Prostate gland (tissue), 2 donors: ENCODE measurements around the gene TLL1. TPM values are rescaled to one million over a fixed set of nuclear protein-coding genes. Genes with fewer than 3 reads are reported as not detected.

ENCODE experiments used
- DNase-seq: peaks from one replicate; pipeline ENCODE4 v3.0.0-alpha.2; 2019; ENCODE audit warnings: low spot score
- H3K27ac ChIP-seq, 2 donors: fragments of 200-600 bp; sonication (generic); 2 replicates each; pipeline ENCODE4 v1.5.1; 2017 to 2019
- H3K27me3 ChIP-seq: fragments of 200-600 bp; sonication (generic); replicated peaks from 2 replicates; pipeline ENCODE4 v1.5.1; 2019; ENCODE audit not compliant: insufficient read depth
- H3K36me3 ChIP-seq, 2 donors: fragments of 200-600 bp; sonication (generic); 1 replicate in 1 of 2; 2 replicates in 1 of 2; pipeline versions ENCODE4 v1.5.1 to v1.8.1; 2017 to 2019
- H3K4me1 ChIP-seq: fragments of 200-600 bp; sonication (generic); replicated peaks from 2 replicates; pipeline ENCODE4 v1.5.1; 2019
- H3K4me3 ChIP-seq, 2 donors: fragments of 200-600 bp; sonication (generic); 2 replicates each; pipeline ENCODE4 v1.5.1; 2017 to 2019
- H3K9me3 ChIP-seq: fragments of 200-600 bp; sonication (generic); 2 replicates; pipeline ENCODE4 v1.5.1; 2017
- CTCF ChIP-seq, 4 experiments: fragments of 200-600 bp in 2 of 4; fragments of 450-650 bp in 2 of 4; sonication (generic) in 2 of 4; IDR thresholded peaks; 1 replicate in 3 of 4; 2 replicates in 1 of 4; pipeline ENCODE4 v1.5.1; 2016 to 2019; ENCODE audit warnings: antibody characterized with exemption in 4 of 4, mild to moderate bottlenecking in 2 of 4, moderate library complexity in 2 of 4
- POLR2A ChIP-seq: fragments of 450-650 bp; IDR thresholded peaks from one replicate; pipeline ENCODE4 v1.6.1; 2016; ENCODE audit warnings: antibody characterized with exemption, mild to moderate bottlenecking
- POLR2AphosphoS5 ChIP-seq: sonication (generic); formaldehyde crosslinking; IDR thresholded peaks from one replicate; pipeline ENCODE4 v1.6.1; 2017; ENCODE audit warnings: antibody characterized with exemption
- WGBS: methylation state at CpG from one replicate; pipeline ENCODE4 v1.1.5; 2018; 5-methylcytosine and 5-hydroxymethylcytosine counted together
- intact Hi-C: fragments of 100-400 bp; cut with DNase I; formaldehyde crosslinking; loops from one replicate; pipeline ENCODE4 v1.14.2; 2022
- total RNA-seq, 2 donors: library from RNA; depleted of rRNA; stranded (reverse); fragments of >200 nt; gene quantifications; one replicate each; pipeline ENCODE4 v1.1.0, GENCODE V29; 2016

TLL1 gene
- total RNA-seq, 2 donors from 2014 or later = 1.5 to 4.1 TPM

GRCh38 chr4:165927815-165928214, 54.8 kb downstream of the TLL1 start:
- TF ChIP-seq POLR2A = no peak
- TF ChIP-seq CTCF (IDR thresholded peaks at IDR 0.05) = no peak
- TF ChIP-seq POLR2AphosphoS5 = no peak
- H3K27me3 ChIP-seq = no peaks in the 10 kb centered on the region
- H3K27ac ChIP-seq = no peak overlapping the region
- WGBS = 95% methylated on average over 3 of the region's 3 CpGs
- H3K4me3 ChIP-seq = no peak overlapping the region
- no peaks in the 10 kb centered on the region for H3K4me1 ChIP-seq
- intact Hi-C loops = no loop called here
- H3K9me3 ChIP-seq = no peaks in the 10 kb centered on the region
- H3K36me3 ChIP-seq = no peaks in the 10 kb centered on the region
- no peak for DNase-seq

GRCh38 chr4:165928601-165929000, 55.6 kb downstream of the TLL1 start:
- WGBS = 46% methylated on average over 2 of the region's 2 CpGs

DNA sequence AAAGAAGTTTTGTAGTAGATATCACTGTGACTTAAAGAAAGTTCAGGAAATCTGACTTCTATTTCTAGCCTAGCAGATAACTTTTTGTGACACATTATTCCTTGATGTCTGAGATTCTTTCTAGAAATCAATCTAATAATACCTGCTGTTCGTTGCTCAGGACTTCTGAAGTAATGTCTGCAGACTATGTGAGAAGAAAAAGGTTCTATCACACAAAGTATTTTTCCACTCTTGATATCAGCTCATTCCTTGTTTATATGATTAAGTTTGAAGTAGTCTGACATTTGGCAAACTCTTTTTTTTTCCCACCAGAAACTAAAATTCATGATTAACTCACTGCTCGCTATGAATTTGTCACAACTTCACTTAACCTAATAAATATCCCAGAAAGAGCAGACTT, 56.6 kb downstream of the TLL1 start:
- H3K27ac ChIP-seq = no peak overlapping the region
- 49% methylated on average over 2 of the region's 2 CpGs for WGBS
- intact Hi-C loops = no loop called here
- H3K4me3 ChIP-seq = no peak overlapping the region
- no peaks in the 10 kb centered on the region for H3K4me1 ChIP-seq
- DNase-seq = no peak
- no peaks in the 10 kb centered on the region for H3K36me3 ChIP-seq
- H3K9me3 ChIP-seq = no peaks in the 10 kb centered on the region
- no peaks in the 10 kb centered on the region for H3K27me3 ChIP-seq
- TF ChIP-seq CTCF (IDR thresholded peaks at IDR 0.05) = no peak
- no peak for TF ChIP-seq POLR2A
- no peak for TF ChIP-seq POLR2AphosphoS5

More at GRCh38 chr4:165928601-165929000, 55.6 kb downstream of the TLL1 start:
- no peaks in the 10 kb centered on the region for H3K27me3 ChIP-seq
- no peak overlapping the region for H3K27ac ChIP-seq
- H3K36me3 ChIP-seq = no peaks in the 10 kb centered on the region
- TF ChIP-seq CTCF (IDR thresholded peaks at IDR 0.05) (no peak), POLR2AphosphoS5 (no peak), POLR2A (no peak)
- no peaks in the 10 kb centered on the region for H3K4me1 ChIP-seq
- intact Hi-C loops = no loop called here
- no peaks in the 10 kb centered on the region for H3K9me3 ChIP-seq
- no peak for DNase-seq
- H3K4me3 ChIP-seq = no peak overlapping the region

- no peak overlapping the region for H3K27ac ChIP-seq
- H3K4me1 ChIP-seq = no peaks in the 10 kb centered on the region
- no peaks in the 10 kb centered on the region for H3K9me3 ChIP-seq
- no peaks in the 10 kb centered on the region for H3K27me3 ChIP-seq
- no peak overlapping the region for H3K4me3 ChIP-seq
- no peak for DNase-seq
- TF ChIP-seq CTCF (IDR thresholded peaks at IDR 0.05) = no peak
- TF ChIP-seq POLR2AphosphoS5 = no peak
- no peak for TF ChIP-seq POLR2A
- 82% methylated on average over 5 of the region's 5 CpGs for WGBS
- no peaks in the 10 kb centered on the region for H3K36me3 ChIP-seq
- intact Hi-C loops = no loop called here
These were observed 58.7 kb downstream of the TLL1 start for GRCh38 chr4:165931741-165932140.

GRCh38 chr4:165944900-165945299, 71.9 kb downstream of the TLL1 start:
- no peaks in the 10 kb centered on the region for H3K36me3 ChIP-seq
- TF ChIP-seq CTCF (IDR thresholded peaks at IDR 0.05) (no peak), POLR2A (no peak)

More at GRCh38 chr4:165944900-165945299, 71.9 kb downstream of the TLL1 start:
- 92% methylated on average over 4 of the region's 4 CpGs for WGBS
- no peak overlapping the region for H3K4me3 ChIP-seq
- no peaks in the 10 kb centered on the region for H3K27me3 ChIP-seq
- intact Hi-C loops = no loop called here
- no peak for DNase-seq
- no peaks in the 10 kb centered on the region for H3K9me3 ChIP-seq
- no peak overlapping the region for H3K27ac ChIP-seq
- H3K4me1 ChIP-seq = no peaks in the 10 kb centered on the region
